ENCODE measurements around the gene POP4. TPM values are rescaled to one million over a fixed set of nuclear protein-coding genes. Genes with fewer than 3 reads are reported as not detected.

Gene POP4
- total and polyA plus RNA-seq, 12 donors, result 65.4 to 134 (median 75.5) TPM

DNA sequence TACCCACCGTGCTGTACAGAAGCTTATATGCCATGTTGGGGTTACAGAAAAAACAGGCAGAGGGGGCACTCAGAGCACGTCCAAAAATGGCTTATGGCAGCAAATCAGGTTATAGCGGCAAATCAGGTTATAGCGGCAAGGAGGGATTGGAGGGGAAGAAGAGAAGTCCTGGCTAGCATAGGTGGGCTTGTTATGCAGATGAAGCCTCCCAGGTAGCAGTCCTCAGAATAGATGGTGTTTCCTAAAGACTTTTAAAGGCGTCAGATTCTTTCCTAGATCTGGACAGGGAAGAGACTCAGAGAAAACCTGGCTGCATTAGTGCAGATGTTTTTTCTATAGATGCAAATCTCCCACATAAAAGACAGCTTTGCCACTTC, 39.4 kb downstream of the POP4 start:
- no peak for TF ChIP-seq POLR2A (IDR thresholded peaks at IDR 0.05)
- TF ChIP-seq, protein P1, sequence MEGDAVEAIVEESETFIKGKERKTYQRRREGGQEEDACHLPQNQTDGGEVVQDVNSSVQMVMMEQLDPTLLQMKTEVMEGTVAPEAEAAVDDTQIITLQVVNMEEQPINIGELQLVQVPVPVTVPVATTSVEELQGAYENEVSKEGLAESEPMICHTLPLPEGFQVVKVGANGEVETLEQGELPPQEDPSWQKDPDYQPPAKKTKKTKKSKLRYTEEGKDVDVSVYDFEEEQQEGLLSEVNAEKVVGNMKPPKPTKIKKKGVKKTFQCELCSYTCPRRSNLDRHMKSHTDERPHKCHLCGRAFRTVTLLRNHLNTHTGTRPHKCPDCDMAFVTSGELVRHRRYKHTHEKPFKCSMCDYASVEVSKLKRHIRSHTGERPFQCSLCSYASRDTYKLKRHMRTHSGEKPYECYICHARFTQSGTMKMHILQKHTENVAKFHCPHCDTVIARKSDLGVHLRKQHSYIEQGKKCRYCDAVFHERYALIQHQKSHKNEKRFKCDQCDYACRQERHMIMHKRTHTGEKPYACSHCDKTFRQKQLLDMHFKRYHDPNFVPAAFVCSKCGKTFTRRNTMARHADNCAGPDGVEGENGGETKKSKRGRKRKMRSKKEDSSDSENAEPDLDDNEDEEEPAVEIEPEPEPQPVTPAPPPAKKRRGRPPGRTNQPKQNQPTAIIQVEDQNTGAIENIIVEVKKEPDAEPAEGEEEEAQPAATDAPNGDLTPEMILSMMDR (IDR thresholded peaks at IDR 0.05), result no peak
- no peak for DNase-seq
- intact Hi-C loops (cut with DNase I), result no loop called here
- Histone ChIP-seq H3K27ac (no peak overlapping the region), H3K4me3 (no peak overlapping the region), H3K4me1 (replicated peaks in 1 of 2) (peaks cover 0 to 6% of the 10 kb centered on the region in 2 donors), H3K9me3 (replicated peaks in 1 of 3) (no peaks in the 10 kb centered on the region), H3K27me3 (no peaks in the 10 kb centered on the region), H3K36me3 (replicated peaks in 1 of 2) (no peaks in the 10 kb centered on the region)
- WGBS, 4 donors, result 56 to 64% (median 59%) methylated on average over 5 of the region's 5 CpGs

DNA sequence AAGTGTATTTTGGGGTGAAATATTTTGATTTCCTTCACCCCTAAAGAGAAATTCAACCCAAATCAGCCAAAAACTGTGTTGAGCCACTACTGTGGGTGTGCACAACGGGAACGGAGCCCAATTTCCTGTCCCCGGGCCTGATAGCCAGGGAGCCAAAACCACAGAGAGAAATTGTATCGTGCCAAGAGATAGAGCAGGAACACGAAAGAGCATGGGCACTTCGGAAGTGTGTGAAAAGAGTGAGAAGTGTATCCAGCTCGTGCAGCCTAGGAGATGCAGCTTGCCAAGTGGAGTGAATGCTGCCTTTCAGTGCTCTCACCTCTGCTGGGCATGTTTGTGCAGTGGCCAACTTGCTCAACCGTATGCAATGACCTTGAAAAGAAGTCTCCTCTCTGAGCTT, 39.8 kb downstream of the POP4 start:
- peak in 6 of 7 donors; percentile 33 to 56 (median 51) for DNase-seq
- WGBS, 4 donors, result 14 to 31% (median 18%) methylated on average over 8 of the region's 8 CpGs
- H3K27ac ChIP-seq, result no peak overlapping the region
- no peak overlapping the region for H3K4me3 ChIP-seq
- H3K4me1 ChIP-seq (replicated peaks in 1 of 2), result peaks cover 0 to 6% of the 10 kb centered on the region in 2 donors
- H3K36me3 ChIP-seq (replicated peaks in 1 of 2), result no peaks in the 10 kb centered on the region
- no peak for TF ChIP-seq POLR2A (IDR thresholded peaks at IDR 0.05)
- TF ChIP-seq, protein P1 (IDR thresholded peaks at IDR 0.05), result no peak
- H3K27me3 ChIP-seq, result no peaks in the 10 kb centered on the region
- intact Hi-C loops (cut with DNase I), result no loop called here
- H3K9me3 ChIP-seq (replicated peaks in 1 of 3), result no peaks in the 10 kb centered on the region

DNA sequence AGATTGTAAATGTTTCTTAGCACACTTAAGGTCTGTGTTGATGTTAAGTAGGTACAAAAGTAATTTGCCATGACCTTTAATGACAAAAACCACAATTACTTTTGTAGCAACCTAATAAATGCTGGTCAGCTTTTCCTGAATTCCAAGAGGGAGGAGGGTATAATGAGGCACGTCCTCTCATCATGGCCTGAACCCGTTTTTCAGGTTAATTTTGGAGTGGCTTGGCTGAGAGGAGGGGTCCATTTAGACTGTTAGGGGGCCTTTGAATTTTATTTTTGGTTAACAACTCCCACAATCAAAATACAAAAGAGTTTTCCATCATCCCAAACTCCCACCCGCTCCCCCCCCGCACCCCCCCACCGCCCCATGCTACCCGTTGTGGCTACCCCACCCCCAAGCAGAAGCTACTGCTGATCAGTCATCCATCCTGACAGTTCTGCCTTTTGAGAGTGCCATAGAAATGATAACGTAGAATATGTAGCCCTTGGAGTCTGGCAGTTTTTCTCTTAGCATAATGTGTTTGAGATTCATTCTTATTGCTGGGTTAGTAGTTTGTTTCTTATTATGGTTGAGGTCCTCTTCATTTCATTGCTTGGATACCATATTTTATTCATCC, 44.8 kb downstream of the POP4 start:
- Histone ChIP-seq H3K9me3 (replicated peaks in 1 of 3) (peaks cover 0 to 5% (median 0%) of the 10 kb centered on the region in 3 donors), H3K36me3 (replicated peaks in 1 of 2) (no peaks in the 10 kb centered on the region), H3K4me1 (replicated peaks in 1 of 2) (peaks cover 0 to 3% of the 10 kb centered on the region in 2 donors), H3K27ac (no peak overlapping the region), H3K4me3 (no peak overlapping the region), H3K27me3 (peaks cover 24% of the 10 kb centered on the region)
- no peak for DNase-seq
- TF ChIP-seq POLR2A (IDR thresholded peaks at IDR 0.05), result no peak
- TF ChIP-seq, protein P1 (IDR thresholded peaks at IDR 0.05), result no peak
- intact Hi-C loops (cut with DNase I), result no loop called here
- WGBS, 4 donors, result 51 to 57% (median 54%) methylated on average over 7 of the region's 7 CpGs

DNA sequence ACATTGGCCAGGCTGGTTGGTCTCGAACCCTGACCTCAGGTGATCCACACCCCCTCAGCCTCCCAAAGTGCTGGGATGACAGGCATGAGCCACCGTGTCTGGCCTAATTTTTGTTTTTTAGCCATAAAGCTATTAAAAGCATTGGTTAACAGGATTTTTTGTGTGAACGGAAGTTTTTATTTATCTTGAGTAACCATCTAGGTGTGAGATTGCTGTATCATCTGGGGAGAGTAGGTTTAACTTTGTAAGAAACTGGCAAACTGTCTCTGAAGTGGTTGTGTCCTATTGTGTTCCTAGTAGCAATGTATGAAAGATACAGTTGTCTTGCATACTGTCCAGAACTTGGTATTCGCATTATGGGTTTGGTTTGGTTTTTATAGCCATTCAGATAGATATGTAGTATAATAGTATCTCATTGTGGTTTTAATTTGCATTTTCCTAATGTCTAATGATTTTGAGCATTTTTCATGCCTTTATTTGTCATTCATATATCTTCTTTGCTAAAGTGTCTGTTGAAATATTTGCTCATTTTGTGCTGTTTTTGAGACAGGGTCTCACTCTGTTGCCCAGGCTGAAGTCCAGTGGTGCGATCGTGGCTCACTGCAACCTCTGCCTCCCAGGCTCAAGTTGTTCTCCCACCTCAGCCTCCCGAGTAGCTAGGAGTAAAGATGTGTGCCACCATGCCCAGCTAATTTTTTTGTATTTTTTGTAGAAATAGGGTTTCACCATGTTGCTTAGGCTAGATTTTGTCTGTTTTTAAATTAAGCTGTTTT, 45.7 kb downstream of the POP4 start:
- H3K4me1 ChIP-seq (replicated peaks in 1 of 2), result no peaks in the 10 kb centered on the region
- H3K27me3 ChIP-seq, result peaks cover 24% of the 10 kb centered on the region
- 81 to 88% (median 86%) methylated on average over 7 of the region's 7 CpGs for WGBS, 4 donors
- no peak for DNase-seq
- TF ChIP-seq POLR2A (IDR thresholded peaks at IDR 0.05), result no peak
- TF ChIP-seq, protein P1 (IDR thresholded peaks at IDR 0.05), result no peak
- H3K27ac ChIP-seq, result no peak overlapping the region
- intact Hi-C loops (cut with DNase I), result no loop called here
- no peak overlapping the region for H3K4me3 ChIP-seq
- H3K36me3 ChIP-seq (replicated peaks in 1 of 2), result no peaks in the 10 kb centered on the region
- peaks cover 0 to 5% (median 0%) of the 10 kb centered on the region in 3 donors for H3K9me3 ChIP-seq (replicated peaks in 1 of 3)
